Transverse colon (tissue), 4 donors: ENCODE results near the gene HAUS1.

ENCODE experiments used
- CTCF ChIP-seq, 5 experiments: fragments of 200-600 bp in 3 of 5; fragments of 450-650 bp in 2 of 5; sonication (generic) in 3 of 5; IDR thresholded peaks; 1 replicate in 2 of 5; 2 replicates in 3 of 5; pipeline ENCODE4 v1.5.1; 2016 to 2017; ENCODE audit warnings: antibody characterized with exemption in 5 of 5, inconsistent platforms in 3 of 5, mild to moderate bottlenecking in 2 of 5, moderate library complexity in 1 of 5
- EP300 ChIP-seq: sonication (generic); formaldehyde crosslinking; IDR thresholded peaks from one replicate; pipeline ENCODE4 v1.6.1; 2017; ENCODE audit warnings: antibody characterized with exemption, low read depth
- POLR2A ChIP-seq: fragments of 450-650 bp; IDR thresholded peaks from one replicate; pipeline ENCODE4 v1.6.1; 2016; ENCODE audit warnings: antibody characterized with exemption, mild to moderate bottlenecking, moderate library complexity
- POLR2AphosphoS5 ChIP-seq, 3 donors: sonication (generic); formaldehyde crosslinking; IDR thresholded peaks; one replicate each; pipeline ENCODE4 v1.6.1; 2016; ENCODE audit warnings: antibody characterized with exemption in 3 of 3

GRCh38 chr18:46160050-46160798 is 56.0 kb downstream of the HAUS1 start:
- no peak for TF ChIP-seq CTCF (IDR thresholded peaks at IDR 0.05)
- no peak for TF ChIP-seq POLR2AphosphoS5 (IDR thresholded peaks at IDR 0.05)
- TF ChIP-seq POLR2A: no peak
- no peak for TF ChIP-seq EP300
